Measurements from ENCODE around the gene TMEM115.

Gene TMEM115

GRCh38 chr3:50340448-50341329 lies 18.6 kb downstream of the TMEM115 start, which contains the start of gene RASSF1:
RASSF1 (minus strand) TSS chr3:50340836; CDS start chr3:50340805, 31 bp downstream.
- H3K36me3 ChIP-seq (ENCODE audit: insufficient read depth) = no peaks in the 10 kb centered on the region
- H3K27me3 ChIP-seq (ENCODE audit: insufficient read depth, low read depth) = no peaks in the 10 kb centered on the region
- H3K4me1 ChIP-seq (ENCODE audit: low read depth, poor library complexity, severe bottlenecking) = no peaks in the 10 kb centered on the region
- no peak within 1 kb of the TSS for H3K27ac ChIP-seq
- TF ChIP-seq CTCF (conservative IDR thresholded peaks at IDR 0.05; ENCODE audit: low read depth, low read length) = no peak
- peaks cover 13% of the 10 kb centered on the region for H3K79me2 ChIP-seq (ENCODE audit: insufficient read depth, low read depth)
- no peak within 1 kb of the TSS for H3K9ac ChIP-seq
- H2AFZ ChIP-seq (ENCODE audit: low read depth) = no peak within 1 kb of the TSS
- no peaks in the 10 kb centered on the region for H4K20me1 ChIP-seq (ENCODE audit: insufficient read depth)
- H3K4me3 ChIP-seq (IDR thresholded peaks at IDR 0.05; ENCODE audit: insufficient read depth, low read depth, low read length) = no peak within 1 kb of the TSS
- no peak within 1 kb of the TSS for H3K4me2 ChIP-seq

GRCh38 chr3:50340147-50340447 lies 19.2 kb downstream of the TMEM115 start:
- H3K36me3 ChIP-seq (ENCODE audit: insufficient read depth) = no peaks in the 10 kb centered on the region
- H3K9ac ChIP-seq = no peak overlapping the region
- H3K4me1 ChIP-seq (ENCODE audit: low read depth, poor library complexity, severe bottlenecking) = no peaks in the 10 kb centered on the region
- H2AFZ ChIP-seq (ENCODE audit: low read depth) = no peak overlapping the region
- H4K20me1 ChIP-seq (ENCODE audit: insufficient read depth) = no peaks in the 10 kb centered on the region
- no peaks in the 10 kb centered on the region for H3K27me3 ChIP-seq (ENCODE audit: insufficient read depth, low read depth)
- no peak overlapping the region for H3K4me3 ChIP-seq (IDR thresholded peaks at IDR 0.05; ENCODE audit: insufficient read depth, low read depth, low read length)
- no peak for TF ChIP-seq CTCF (conservative IDR thresholded peaks at IDR 0.05; ENCODE audit: low read depth, low read length)
- no peak overlapping the region for H3K27ac ChIP-seq
- no peak overlapping the region for H3K4me2 ChIP-seq
- H3K79me2 ChIP-seq (ENCODE audit: insufficient read depth, low read depth) = peaks cover 19% of the 10 kb centered on the region

GRCh38 chr3:50339485-50340146 lies 19.7 kb downstream of the TMEM115 start:
- Histone ChIP-seq H3K27ac (no peak overlapping the region), H3K36me3 (ENCODE audit: insufficient read depth) (no peaks in the 10 kb centered on the region), H3K27me3 (ENCODE audit: insufficient read depth, low read depth) (no peaks in the 10 kb centered on the region), H3K4me2 (no peak overlapping the region), H3K79me2 (ENCODE audit: insufficient read depth, low read depth) (peaks cover 24% of the 10 kb centered on the region), H2AFZ (ENCODE audit: low read depth) (no peak overlapping the region), H3K4me3 (IDR thresholded peaks at IDR 0.05; ENCODE audit: insufficient read depth, low read depth, low read length) (no peak overlapping the region), H3K9ac (no peak overlapping the region), H3K4me1 (ENCODE audit: low read depth, poor library complexity, severe bottlenecking) (no peaks in the 10 kb centered on the region), H4K20me1 (ENCODE audit: insufficient read depth) (no peaks in the 10 kb centered on the region)
- TF ChIP-seq CTCF (conservative IDR thresholded peaks at IDR 0.05; ENCODE audit: low read depth, low read length) = no peak

DNA sequence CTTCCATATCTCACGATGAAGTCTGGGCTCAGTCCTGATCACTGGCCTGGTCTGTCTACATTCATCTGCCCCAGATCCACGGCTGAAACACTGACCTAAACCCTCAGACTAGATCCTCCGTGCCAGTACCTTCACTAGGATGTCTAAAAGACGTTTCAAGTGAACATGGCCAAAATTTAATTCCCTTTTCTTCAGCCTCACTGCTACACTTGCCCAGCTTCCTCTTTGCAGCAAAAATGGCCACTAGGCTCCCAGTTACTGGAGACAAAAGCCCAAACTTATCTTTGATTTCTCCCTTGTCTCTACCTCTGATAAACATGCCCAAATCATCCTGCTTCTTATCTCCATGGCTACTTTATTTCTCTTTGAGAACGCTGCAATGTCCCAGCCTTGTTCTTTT lies 20.4 kb downstream of the TMEM115 start:
- H3K79me2 ChIP-seq (ENCODE audit: insufficient read depth, low read depth) = peaks cover 30% of the 10 kb centered on the region
- no peak overlapping the region for H2AFZ ChIP-seq (ENCODE audit: low read depth)
- no peaks in the 10 kb centered on the region for H3K36me3 ChIP-seq (ENCODE audit: insufficient read depth)
- no peaks in the 10 kb centered on the region for H3K4me1 ChIP-seq (ENCODE audit: low read depth, poor library complexity, severe bottlenecking)
- no peak overlapping the region for H3K4me2 ChIP-seq
- H3K27ac ChIP-seq = no peak overlapping the region
- no peaks in the 10 kb centered on the region for H3K27me3 ChIP-seq (ENCODE audit: insufficient read depth, low read depth)
- H3K4me3 ChIP-seq (IDR thresholded peaks at IDR 0.05; ENCODE audit: insufficient read depth, low read depth, low read length) = no peak overlapping the region
- TF ChIP-seq CTCF (conservative IDR thresholded peaks at IDR 0.05; ENCODE audit: low read depth, low read length) = no peak
- H3K9ac ChIP-seq = no peak overlapping the region
- no peaks in the 10 kb centered on the region for H4K20me1 ChIP-seq (ENCODE audit: insufficient read depth)
